GM21381 (cell line): ENCODE data around the gene PTPRJ.

ENCODE experiments used
- ATAC-seq: cut with Tn5 transposase; IDR thresholded peaks from one replicate; pipeline ENCODE4 v1.9.1; 2021; ENCODE audit warnings: mild to moderate bottlenecking, moderate library complexity; ENCODE audit not compliant: unreplicated experiment

The PTPRJ gene

GRCh38 chr11:48141475-48142122, 161.2 kb downstream of the PTPRJ start:
- no peak for ATAC-seq

- no peak for ATAC-seq
These were observed 162.5 kb downstream of the PTPRJ start for GRCh38 chr11:48142889-48143288.

GRCh38 chr11:48148749-48149148, 168.4 kb downstream of the PTPRJ start:
- ATAC-seq, result no peak

- ATAC-seq, result no peak
These were observed 169.9 kb downstream of the PTPRJ start for GRCh38 chr11:48150213-48150612.

GRCh38 chr11:48154151-48154550, 173.8 kb downstream of the PTPRJ start:
- ATAC-seq, result no peak

GRCh38 chr11:48161951-48162884, 181.9 kb downstream of the PTPRJ start:
- ATAC-seq, result no peak

GRCh38 chr11:48162885-48163268, 182.5 kb downstream of the PTPRJ start:
- no peak for ATAC-seq

GRCh38 chr11:48163360-48164100, 183.2 kb downstream of the PTPRJ start:
- no peak for ATAC-seq

GRCh38 chr11:48164836-48165235, 184.5 kb downstream of the PTPRJ start:
- ATAC-seq, result no peak

- ATAC-seq, result no peak
These were observed 185.1 kb downstream of the PTPRJ start for GRCh38 chr11:48165426-48165825.

- no peak for ATAC-seq
These were observed 187.0 kb downstream of the PTPRJ start for GRCh38 chr11:48167380-48167779.

GRCh38 chr11:48168815-48169214, 188.5 kb downstream of the PTPRJ start:
- no peak for ATAC-seq

GRCh38 chr11:48169259-48169658, 188.9 kb downstream of the PTPRJ start:
- no peak for ATAC-seq

GRCh38 chr11:48169717-48170116, 189.4 kb downstream of the PTPRJ start:
- ATAC-seq, result no peak

- ATAC-seq, result no peak
These were observed 190.2 kb downstream of the PTPRJ start for GRCh38 chr11:48170241-48171233.

GRCh38 chr11:48172818-48173609, 192.7 kb downstream of the PTPRJ start:
- ATAC-seq, result peak; percentile 62

GRCh38 chr11:48177661-48178060, 197.3 kb downstream of the PTPRJ start:
- no peak for ATAC-seq

GRCh38 chr11:48180627-48181026, 200.3 kb downstream of the PTPRJ start:
- no peak for ATAC-seq

- no peak for ATAC-seq
These were observed 202.6 kb downstream of the PTPRJ start for GRCh38 chr11:48182860-48183526.
